WI38 (cell line): Measurements from ENCODE around the gene STK24.

Experiments
- H3K4me3 ChIP-seq: 2 replicates; pipeline ENCODE4 v1.5.1; 2011; ENCODE audit warnings: low read depth, mild to moderate bottlenecking, control low read depth, low read length
- CTCF ChIP-seq: IDR thresholded peaks from 2 replicates; pipeline ENCODE4 v1.5.1; 2012; ENCODE audit warnings: low read depth, mild to moderate bottlenecking, control low read depth, low read length

Gene STK24

GRCh38 chr13:98586400-98587345 is 9.8 kb upstream of the STK24 start:
- no peak for TF ChIP-seq CTCF
- no peak overlapping the region for H3K4me3 ChIP-seq

GRCh38 chr13:98585946-98586345 is 9.0 kb upstream of the STK24 start:
- TF ChIP-seq CTCF = no peak
- H3K4me3 ChIP-seq = no peak overlapping the region

GRCh38 chr13:98585398-98585754 is 8.5 kb upstream of the STK24 start:
- H3K4me3 ChIP-seq = no peak overlapping the region
- no peak for TF ChIP-seq CTCF

- H3K4me3 ChIP-seq = no peak overlapping the region
- no peak for TF ChIP-seq CTCF
These were observed 7.9 kb upstream of the STK24 start for GRCh38 chr13:98584668-98585397.

- TF ChIP-seq CTCF = no peak
- H3K4me3 ChIP-seq = no peak overlapping the region
These were observed 6.0 kb upstream of the STK24 start for GRCh38 chr13:98582947-98583346.

GRCh38 chr13:98581971-98582702 is 5.2 kb upstream of the STK24 start:
- no peak for TF ChIP-seq CTCF

GRCh38 chr13:98581381-98581780 is 4.5 kb upstream of the STK24 start:
- no peak overlapping the region for H3K4me3 ChIP-seq

More at GRCh38 chr13:98581971-98582702, 5.2 kb upstream of the STK24 start:
- no peak overlapping the region for H3K4me3 ChIP-seq

More at GRCh38 chr13:98581381-98581780, 4.5 kb upstream of the STK24 start:
- no peak for TF ChIP-seq CTCF
